WTC11 (cell line): ENCODE results near the gene FZD10.

Source experiments
- CTCF ChIP-seq: fragments of 200-600 bp; IDR thresholded peaks from 2 replicates; pipeline ENCODE4 v1.8.0; 2022; ENCODE audit warnings: antibody characterized with exemption
- ETV6 ChIP-seq: sonication (generic); formaldehyde crosslinking; IDR thresholded peaks from 2 replicates; pipeline ENCODE4 v1.8.1; 2022; ENCODE audit warnings: mild to moderate bottlenecking, missing genetic modification reagents
- FOXJ3 ChIP-seq: sonication (generic); formaldehyde crosslinking; IDR thresholded peaks from 2 replicates; pipeline ENCODE4 v1.9.0; 2021; ENCODE audit warnings: missing genetic modification reagents, mild to moderate bottlenecking, borderline replicate concordance
- HMGA2 ChIP-seq: fragments of 250-450 bp; sonication (Bioruptor Pico); IDR thresholded peaks from 2 replicates; pipeline ENCODE4 v1.4.0; 2021; ENCODE audit warnings: mild to moderate bottlenecking, moderate library complexity
- JUN ChIP-seq: sonication (generic); formaldehyde crosslinking; IDR thresholded peaks from 2 replicates; pipeline ENCODE4 v1.8.0; 2023; ENCODE audit warnings: mild to moderate bottlenecking, missing genetic modification reagents
- KAT7 ChIP-seq: sonication (generic); formaldehyde crosslinking; IDR thresholded peaks from 2 replicates; pipeline ENCODE4 v1.8.1; 2023; ENCODE audit warnings: missing genetic modification reagents, mild to moderate bottlenecking, borderline replicate concordance
- MAX ChIP-seq: sonication (generic); formaldehyde crosslinking; IDR thresholded peaks from 2 replicates; pipeline ENCODE4 v1.8.0; 2022; ENCODE audit warnings: mild to moderate bottlenecking, missing genetic modification reagents
- NR1H2 ChIP-seq: sonication (generic); formaldehyde crosslinking; IDR thresholded peaks from 2 replicates; pipeline ENCODE4 v1.9.0; 2021; ENCODE audit warnings: mild to moderate bottlenecking, moderate library complexity, missing genetic modification reagents
- SP1 ChIP-seq: sonication (generic); formaldehyde crosslinking; conservative IDR thresholded peaks from 2 replicates; pipeline ENCODE4 v1.8.1; 2022; ENCODE audit warnings: missing genetic modification reagents
- TP53 ChIP-seq: sonication (generic); formaldehyde crosslinking; IDR thresholded peaks from 2 replicates; pipeline ENCODE4 v1.8.1; 2023; ENCODE audit warnings: mild to moderate bottlenecking, missing genetic modification reagents
- ZNF121 ChIP-seq: sonication (generic); formaldehyde crosslinking; IDR thresholded peaks from 2 replicates; pipeline ENCODE4 v1.8.0; 2023; ENCODE audit warnings: missing genetic modification reagents
- ZNF219 ChIP-seq: sonication (generic); formaldehyde crosslinking; IDR thresholded peaks from 2 replicates; pipeline ENCODE4 v1.8.0; 2023; ENCODE audit warnings: missing genetic modification reagents, mild to moderate bottlenecking, borderline replicate concordance

GRCh38 chr12:130202201-130202600, 39.9 kb downstream of the FZD10 start:
- TF ChIP-seq KAT7 = no peak
- no peak for TF ChIP-seq CTCF
- TF ChIP-seq HMGA2 = no peak
- TF ChIP-seq NR1H2 = no peak
- no peak for TF ChIP-seq ZNF219 (CRISPR knock-in tag)
- no peak for TF ChIP-seq ZNF121
- TF ChIP-seq SP1 = no peak
- no peak for TF ChIP-seq JUN (CRISPR knock-in tag)
- TF ChIP-seq ETV6 (CRISPR knock-in tag) = no peak
- no peak for TF ChIP-seq FOXJ3 (CRISPR knock-in tag)
- no peak for TF ChIP-seq TP53 (CRISPR knock-in tag)
- no peak for TF ChIP-seq MAX
